Trophoblast cell (in vitro differentiated cells and primary cell): ENCODE results near the gene FITM2.
"Not testable (repeated sequence)": the region's sequence is repeated elsewhere in the genome, so short reads cannot be mapped to it uniquely, and the experiment has no call there.

Experiments
- DNase-seq, 2 donors: peaks; one replicate each; pipeline ENCODE4 v3.0.0-alpha.2; 2016
- H2AFZ ChIP-seq: 2 replicates; pipeline ENCODE4 v1.6.1; 2013; ENCODE audit warnings: low read length, moderate library complexity, mild to moderate bottlenecking; ENCODE audit not compliant: insufficient read depth, poor library complexity
- H2AK5ac ChIP-seq: 2 replicates; pipeline ENCODE4 v1.6.1; 2013; ENCODE audit warnings: mild to moderate bottlenecking, low read length
- H2BK120ac ChIP-seq: 2 replicates; pipeline ENCODE4 v1.6.1; 2013; ENCODE audit warnings: low read length, mild to moderate bottlenecking, moderate library complexity; ENCODE audit not compliant: insufficient read depth, poor library complexity
- H2BK12ac ChIP-seq: 2 replicates; pipeline ENCODE4 v1.6.1; 2013; ENCODE audit warnings: mild to moderate bottlenecking, low read length, moderate library complexity
- H2BK5ac ChIP-seq: 2 replicates; pipeline ENCODE4 v1.6.1; 2013; ENCODE audit warnings: low read length, low read depth, moderate library complexity, mild to moderate bottlenecking; ENCODE audit not compliant: poor library complexity
- H3K14ac ChIP-seq: 2 replicates; pipeline ENCODE4 v1.6.1; 2013; ENCODE audit warnings: mild to moderate bottlenecking, low read length
- H3K18ac ChIP-seq: 2 replicates; pipeline ENCODE4 v1.6.1; 2013; ENCODE audit warnings: mild to moderate bottlenecking, low read length
- H3K23ac ChIP-seq: 2 replicates; pipeline ENCODE4 v1.6.1; 2013; ENCODE audit warnings: low read length
- H3K27ac ChIP-seq: 2 replicates; pipeline ENCODE4 v1.5.1; 2013; ENCODE audit warnings: low read depth, mild to moderate bottlenecking, inconsistent platforms, low read length, moderate library complexity
- H3K27me3 ChIP-seq: 2 replicates; pipeline ENCODE4 v1.6.1; 2013; ENCODE audit warnings: inconsistent platforms, mild to moderate bottlenecking, low read length, moderate library complexity; ENCODE audit not compliant: insufficient read depth
- H3K36me3 ChIP-seq, 2 experiments: 1 replicate in 1 of 2; 2 replicates in 1 of 2; pipeline ENCODE4 v1.6.1; 2013; ENCODE audit warnings: low read length in 2 of 2, mild to moderate bottlenecking in 2 of 2, moderate library complexity in 1 of 2; ENCODE audit not compliant: insufficient read depth in 2 of 2, control insufficient read depth in 1 of 2
- H3K4ac ChIP-seq: 2 replicates; pipeline ENCODE4 v1.6.1; 2013; ENCODE audit warnings: low read depth, mild to moderate bottlenecking, low read length, moderate library complexity
- H3K4me1 ChIP-seq, 2 experiments: 1 replicate in 1 of 2; 2 replicates in 1 of 2; pipeline ENCODE4 v1.6.1; 2013; ENCODE audit warnings: low read length in 2 of 2, mild to moderate bottlenecking in 2 of 2, moderate library complexity in 1 of 2; ENCODE audit not compliant: insufficient read depth in 2 of 2, control insufficient read depth in 1 of 2
- H3K4me2 ChIP-seq: 2 replicates; pipeline ENCODE4 v1.6.1; 2013; ENCODE audit warnings: inconsistent platforms, mild to moderate bottlenecking, low read length, moderate library complexity
- H3K4me3 ChIP-seq: 2 replicates; pipeline ENCODE4 v1.5.1; 2013; ENCODE audit warnings: mild to moderate bottlenecking, low read depth, low read length, inconsistent platforms
- H3K79me1 ChIP-seq: one replicate; pipeline ENCODE4 v1.6.1; 2013; ENCODE audit warnings: low read length
- H3K79me2 ChIP-seq: 2 replicates; pipeline ENCODE4 v1.6.1; 2013; ENCODE audit warnings: low read length, mild to moderate bottlenecking; ENCODE audit not compliant: control insufficient read depth, insufficient read depth, poor library complexity
- H3K9ac ChIP-seq: 2 replicates; pipeline ENCODE4 v1.6.1; 2013; ENCODE audit warnings: mild to moderate bottlenecking, low read length
- H3K9me3 ChIP-seq: 2 replicates; pipeline ENCODE4 v1.6.1; 2013; ENCODE audit warnings: low read depth, mild to moderate bottlenecking, control low read depth, inconsistent platforms, low read length; ENCODE audit not compliant: insufficient read depth
- H4K12ac ChIP-seq: 2 replicates; pipeline ENCODE4 v1.6.1; 2013; ENCODE audit warnings: low read depth, mild to moderate bottlenecking, low read length, moderate library complexity
- H4K8ac ChIP-seq: 2 replicates; pipeline ENCODE4 v1.6.1; 2013; ENCODE audit warnings: low read depth, mild to moderate bottlenecking, low read length, moderate library complexity
- H4K91ac ChIP-seq: one replicate; pipeline ENCODE4 v1.6.1; 2013; ENCODE audit warnings: low read depth, mild to moderate bottlenecking, low read length, moderate library complexity
- WGBS: extraction: QIAGEN DNeasy Blood & Tissue Kit; methylation state at CpG from one replicate; pipeline ENCODE4 v1.1.7; 2013; ENCODE audit warnings: missing lambda C conversion rate; ENCODE audit not compliant: insufficient read length, insufficient coverage; ENCODE audit errors: extremely low coverage; 5-methylcytosine and 5-hydroxymethylcytosine counted together

The FITM2 gene

GRCh38 chr20:44302026-44302669 is 8.9 kb downstream of the FITM2 start:
- Histone ChIP-seq H4K8ac (no peak overlapping the region), H3K79me2 (no peaks in the 10 kb centered on the region), H3K4me1 (no peaks in the 10 kb centered on the region), H2AK5ac (no peak overlapping the region), H3K4me3 (no peak overlapping the region), H4K12ac (no peak overlapping the region), H3K9me3 (peaks cover 2% of the 10 kb centered on the region), H3K79me1 (no peaks in the 10 kb centered on the region), H3K4me2 (no peak overlapping the region), H2BK120ac (no peak overlapping the region), H3K4ac (no peak overlapping the region), H3K27me3 (no peaks in the 10 kb centered on the region), H4K91ac (no peak overlapping the region), H3K36me3 (peaks cover 0 to 2% of the 10 kb centered on the region in 2 experiments), H3K9ac (no peak overlapping the region), H2BK12ac (no peak overlapping the region), H2BK5ac (no peak overlapping the region), H3K23ac (no peak overlapping the region), H3K14ac (no peak overlapping the region), H2AFZ (no peak overlapping the region), H3K27ac (no peak overlapping the region), H3K18ac (no peak overlapping the region)
- DNase-seq: no peak
- WGBS: no CpG with 5 or more reads among the region's 5 CpGs

DNA sequence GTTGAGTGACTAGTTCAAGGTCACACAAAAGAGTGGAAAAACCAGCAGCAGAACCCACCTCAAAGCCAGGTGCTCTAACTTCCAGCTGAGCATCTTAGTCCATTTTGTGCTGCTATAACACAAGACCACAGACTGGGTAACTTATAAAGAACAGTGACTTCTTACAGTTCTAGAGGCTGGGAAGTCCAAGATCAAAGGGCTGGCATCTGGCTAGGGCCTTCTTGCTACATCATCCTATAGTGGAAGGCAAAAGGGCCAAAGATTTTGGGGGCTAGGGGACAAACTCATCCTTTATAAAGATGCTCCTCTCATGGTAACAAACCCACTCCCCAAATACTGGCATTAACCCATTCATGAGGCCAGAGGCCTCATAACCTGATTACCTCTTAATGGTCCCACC is 9.7 kb downstream of the FITM2 start:
- H3K36me3 ChIP-seq: no peaks in the 10 kb centered on the region
- no peak overlapping the region for H2BK5ac ChIP-seq
- no peak overlapping the region for H3K18ac ChIP-seq
- H2AK5ac ChIP-seq: no peak overlapping the region
- no peak overlapping the region for H3K9ac ChIP-seq
- no peak overlapping the region for H3K4ac ChIP-seq
- H2BK12ac ChIP-seq: no peak overlapping the region
- no peak overlapping the region for H2AFZ ChIP-seq
- H4K12ac ChIP-seq: no peak overlapping the region
- H4K8ac ChIP-seq: no peak overlapping the region
- H3K23ac ChIP-seq: no peak overlapping the region
- no peak for DNase-seq
- peaks cover 2% of the 10 kb centered on the region for H3K9me3 ChIP-seq
- H3K79me1 ChIP-seq: no peaks in the 10 kb centered on the region
- H2BK120ac ChIP-seq: no peak overlapping the region
- H3K4me1 ChIP-seq: no peaks in the 10 kb centered on the region
- no peak overlapping the region for H3K4me2 ChIP-seq
- H4K91ac ChIP-seq: no peak overlapping the region
- H3K79me2 ChIP-seq: no peaks in the 10 kb centered on the region
- no peak overlapping the region for H3K14ac ChIP-seq
- no peaks in the 10 kb centered on the region for H3K27me3 ChIP-seq
- H3K27ac ChIP-seq: no peak overlapping the region
- no peak overlapping the region for H3K4me3 ChIP-seq

DNA sequence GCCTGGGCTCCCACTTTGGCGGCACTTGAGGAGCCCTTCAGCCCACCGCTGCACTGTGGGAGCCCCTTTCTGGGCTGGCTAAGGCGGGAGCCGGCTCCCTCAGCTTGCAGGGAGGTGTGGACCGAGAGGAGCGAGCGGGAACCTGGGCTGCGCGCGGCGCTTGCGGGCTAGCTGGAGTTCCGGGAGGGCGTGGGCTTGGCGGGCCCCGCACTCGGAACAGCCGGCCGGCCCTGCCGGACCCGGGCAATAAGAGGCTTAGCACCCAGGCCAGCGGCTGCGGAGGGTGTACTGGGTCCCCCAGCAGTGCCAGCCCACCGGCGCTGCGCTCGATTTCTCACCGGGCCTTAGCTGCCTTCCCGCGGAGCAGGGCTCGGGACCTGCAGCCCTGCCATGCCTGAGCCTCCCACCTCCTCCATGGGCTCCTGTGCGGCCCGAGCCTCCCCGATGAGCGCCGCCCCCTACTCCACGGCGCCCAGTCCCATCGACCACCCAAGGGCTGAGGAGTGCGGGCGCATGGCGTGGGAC is 11.9 kb downstream of the FITM2 start:
- H2BK5ac ChIP-seq, H3K79me1 ChIP-seq, H3K79me2 ChIP-seq, H3K4me3 ChIP-seq, H4K91ac ChIP-seq, H3K27me3 ChIP-seq, H4K12ac ChIP-seq, H4K8ac ChIP-seq, H3K4me1 ChIP-seq, H3K27ac ChIP-seq, H3K36me3 ChIP-seq, H2AK5ac ChIP-seq, H3K9me3 ChIP-seq, H3K23ac ChIP-seq, H2BK12ac ChIP-seq, DNase-seq, H3K18ac ChIP-seq, H3K4ac ChIP-seq, H3K4me2 ChIP-seq, H3K9ac ChIP-seq, H2AFZ ChIP-seq, H2BK120ac ChIP-seq, H3K14ac ChIP-seq: not testable (repeated sequence)
- no CpG with 5 or more reads among the region's 42 CpGs for WGBS

- Histone ChIP-seq H2BK12ac (no peak overlapping the region), H3K4me2 (no peak overlapping the region), H3K79me2 (no peaks in the 10 kb centered on the region), H3K9me3 (peaks cover 2% of the 10 kb centered on the region), H4K12ac (no peak overlapping the region), H3K27ac (no peak overlapping the region), H3K4me1 (peaks cover 4 to 6% of the 10 kb centered on the region in 2 experiments), H3K18ac (no peak overlapping the region), H4K91ac (no peak overlapping the region), H2BK5ac (no peak overlapping the region), H4K8ac (no peak overlapping the region), H3K79me1 (no peaks in the 10 kb centered on the region), H2AFZ (no peak overlapping the region), H3K14ac (no peak overlapping the region), H3K4me3 (no peak overlapping the region), H3K23ac (no peak overlapping the region), H2BK120ac (no peak overlapping the region), H3K9ac (no peak overlapping the region), H3K4ac (no peak overlapping the region), H3K27me3 (no peaks in the 10 kb centered on the region), H2AK5ac (no peak overlapping the region), H3K36me3 (no peaks in the 10 kb centered on the region)
- no peak for DNase-seq
- WGBS: no CpG with 5 or more reads among the region's 4 CpGs
These were observed 13.3 kb downstream of the FITM2 start for GRCh38 chr20:44297721-44298120.
